RPMI7951 (cell line): ENCODE results near the gene CIB4. TPM values are rescaled to one million over a fixed set of nuclear protein-coding genes. Genes with fewer than 3 reads are reported as not detected.

Experiments
- DNase-seq: peaks from one replicate; pipeline ENCODE4 v3.0.0-alpha.2; 2012; ENCODE audit warnings: low read depth
- total RNA-seq: library from RNA; depleted of rRNA; stranded (reverse); fragments of >200 nt; shearing (Covaris generic); gene quantifications from 2 replicates; pipeline ENCODE4 v1.2.3, GENCODE V29; 2014

CIB4 gene
- total RNA-seq, 1 experiment from 2014 or later = not detected

GRCh38 chr2:26623541-26624495 is 17.3 kb downstream of the CIB4 start:
- peak; percentile 75 for DNase-seq

- peak; percentile 31 for DNase-seq
Measured at GRCh38 chr2:26621469-26622199, 19.5 kb downstream of the CIB4 start.

- no peak for DNase-seq
Measured at GRCh38 chr2:26620031-26620605, 21.0 kb downstream of the CIB4 start.

- DNase-seq = no peak
Measured at GRCh38 chr2:26619521-26619951, 21.6 kb downstream of the CIB4 start.

GRCh38 chr2:26619096-26619495 is 22.1 kb downstream of the CIB4 start:
- no peak for DNase-seq

GRCh38 chr2:26618611-26619010 is 22.6 kb downstream of the CIB4 start:
- DNase-seq = no peak

- no peak for DNase-seq
Measured at GRCh38 chr2:26617588-26618083, 23.5 kb downstream of the CIB4 start.

GRCh38 chr2:26616706-26617587 is 24.2 kb downstream of the CIB4 start:
- no peak for DNase-seq

- DNase-seq = no peak
Measured at GRCh38 chr2:26615860-26616705, 25.1 kb downstream of the CIB4 start.

GRCh38 chr2:26615336-26615859 is 25.8 kb downstream of the CIB4 start:
- DNase-seq = no peak

- no peak for DNase-seq
Measured at GRCh38 chr2:26614216-26615138, 26.7 kb downstream of the CIB4 start.

GRCh38 chr2:26613241-26614215 is 27.6 kb downstream of the CIB4 start:
- DNase-seq = no peak

- no peak for DNase-seq
Measured at GRCh38 chr2:26612522-26613240, 28.5 kb downstream of the CIB4 start.

GRCh38 chr2:26612034-26612433 is 29.1 kb downstream of the CIB4 start:
- DNase-seq = no peak

- no peak for DNase-seq
Measured at GRCh38 chr2:26610504-26611335, 30.4 kb downstream of the CIB4 start.

GRCh38 chr2:26609839-26610277 is 31.3 kb downstream of the CIB4 start:
- no peak for DNase-seq
